ENCODE data around the gene RPTOR.

Gene RPTOR

GRCh38 chr17:80964544-80964856 lies 419.9 kb downstream of the RPTOR start:
- no peak for DNase-seq (ENCODE audit: low read depth)

- no peak for DNase-seq (ENCODE audit: low read depth)
Observed at GRCh38 chr17:80964859-80965580, 420.4 kb downstream of the RPTOR start.

- DNase-seq (ENCODE audit: low read depth): no peak
Observed at GRCh38 chr17:80965606-80966005, 421.0 kb downstream of the RPTOR start.

GRCh38 chr17:80967404-80967872 lies 422.8 kb downstream of the RPTOR start:
- DNase-seq (ENCODE audit: low read depth): no peak

- DNase-seq (ENCODE audit: low read depth): no peak
Observed at GRCh38 chr17:80968602-80969029, 424.0 kb downstream of the RPTOR start.

GRCh38 chr17:80969030-80969673 lies 424.5 kb downstream of the RPTOR start:
- DNase-seq (ENCODE audit: low read depth): no peak

GRCh38 chr17:80969674-80970043 lies 425.0 kb downstream of the RPTOR start:
- no peak for DNase-seq (ENCODE audit: low read depth)

GRCh38 chr17:80970044-80970761 lies 425.6 kb downstream of the RPTOR start:
- no peak for DNase-seq (ENCODE audit: low read depth)

GRCh38 chr17:80970762-80971703 lies 426.4 kb downstream of the RPTOR start:
- DNase-seq (ENCODE audit: low read depth): no peak

GRCh38 chr17:80971704-80972304 lies 427.2 kb downstream of the RPTOR start:
- DNase-seq (ENCODE audit: low read depth): no peak

- no peak for DNase-seq (ENCODE audit: low read depth)
Observed at GRCh38 chr17:80976701-80977100, 432.1 kb downstream of the RPTOR start.

GRCh38 chr17:80977172-80977571 lies 432.5 kb downstream of the RPTOR start:
- DNase-seq (ENCODE audit: low read depth): no peak

- no peak for DNase-seq (ENCODE audit: low read depth)
Observed at GRCh38 chr17:80978499-80979497, 434.2 kb downstream of the RPTOR start.

- no peak for DNase-seq (ENCODE audit: low read depth)
Observed at GRCh38 chr17:80979547-80980378, 435.1 kb downstream of the RPTOR start.

GRCh38 chr17:80980397-80981061 lies 435.9 kb downstream of the RPTOR start:
- DNase-seq (ENCODE audit: low read depth): no peak

- DNase-seq (ENCODE audit: low read depth): no peak
Observed at GRCh38 chr17:80981062-80981902, 436.6 kb downstream of the RPTOR start.

GRCh38 chr17:80981929-80982425 lies 437.3 kb downstream of the RPTOR start:
- DNase-seq (ENCODE audit: low read depth): no peak

All from stimulated activated CD8-positive, alpha-beta memory T cell treated with anti-CD3 and anti-CD28 coated beads, Interleukin-4, amount 100 ng/mL, for 24 hours (primary cell).